Fibroblast of upper back skin (primary cell): ENCODE results near the gene ZNF446.
"Not testable (repeated sequence)": the region's sequence is repeated elsewhere in the genome, so short reads cannot be mapped to it uniquely, and the experiment has no call there.

Experiments used
- DNase-seq: peaks from one replicate; pipeline ENCODE4 v3.0.0-alpha.2; 2013

Gene ZNF446

GRCh38 chr19:58475714-58476497, at the start of gene ZNF446:
ZNF446 (plus strand) TSS chr19:58476352; CDS start chr19:58477219, 867 bp downstream.
- DNase-seq, result peak; percentile 96

GRCh38 chr19:58428617-58429016, 47.5 kb upstream of the ZNF446 start:
- no peak for DNase-seq

- no peak for DNase-seq
These were observed 46.4 kb upstream of the ZNF446 start for GRCh38 chr19:58429745-58430144.

- DNase-seq, result no peak
These were observed 41.9 kb upstream of the ZNF446 start for GRCh38 chr19:58434217-58434616.

- peak; percentile 100 for DNase-seq
These were observed 36.3 kb upstream of the ZNF446 start, which contains the start of gene ZNF132 for GRCh38 chr19:58439576-58440554. ZNF132 (minus strand) TSS chr19:58440153; CDS start chr19:58439821, 332 bp downstream.

- no peak for DNase-seq
These were observed 35.6 kb upstream of the ZNF446 start for GRCh38 chr19:58440556-58440955.

- DNase-seq, result not testable (repeated sequence)
These were observed 33.2 kb upstream of the ZNF446 start for GRCh38 chr19:58442986-58443385.

GRCh38 chr19:58448860-58449259, 27.3 kb upstream of the ZNF446 start:
- not testable (repeated sequence) for DNase-seq

GRCh38 chr19:58449980-58450379, 26.2 kb upstream of the ZNF446 start:
- DNase-seq, result not testable (repeated sequence)

- no peak for DNase-seq
These were observed 25.2 kb upstream of the ZNF446 start for GRCh38 chr19:58450856-58451357.

- peak; percentile 94 for DNase-seq
These were observed 24.6 kb upstream of the ZNF446 start, which contains the start of gene ZNF324B for GRCh38 chr19:58451358-58452101. ZNF324B (plus strand) TSS chr19:58451622; CDS start chr19:58453702, 2,080 bp downstream.

- DNase-seq, result no peak
These were observed 22.4 kb upstream of the ZNF446 start for GRCh38 chr19:58453743-58454142.

- no peak for DNase-seq
These were observed 20.8 kb upstream of the ZNF446 start for GRCh38 chr19:58455306-58455705.

- DNase-seq, result no peak
These were observed 20.0 kb upstream of the ZNF446 start for GRCh38 chr19:58456111-58456510.

GRCh38 chr19:58460039-58460438, 16.1 kb upstream of the ZNF446 start:
- no peak for DNase-seq

GRCh38 chr19:58466089-58466759, 9.9 kb upstream of the ZNF446 start:
- DNase-seq, result no peak

- DNase-seq, result peak; percentile 93
These were observed 9.2 kb upstream of the ZNF446 start, which contains the start of gene ZNF324 for GRCh38 chr19:58466760-58467589. ZNF324 (plus strand) TSS chr19:58467080; CDS start chr19:58469186, 2,106 bp downstream.

GRCh38 chr19:58468216-58468839, 7.8 kb upstream of the ZNF446 start:
- no peak for DNase-seq

- DNase-seq, result no peak
These were observed 6.7 kb upstream of the ZNF446 start for GRCh38 chr19:58469241-58470013.
